HuH-7 (cell line): ENCODE measurements around the gene MYBPC2.
A peak's percentile ranks its signal among the peaks of the same experiment; 100 is the strongest.
"Not testable (repeated sequence)": the region's sequence is repeated elsewhere in the genome, so short reads cannot be mapped to it uniquely, and the experiment has no call there.

ENCODE experiments used
- DNase-seq: peaks from one replicate; pipeline ENCODE4 v3.0.0; 2011; ENCODE audit warnings: low spot score

Gene MYBPC2

DNA sequence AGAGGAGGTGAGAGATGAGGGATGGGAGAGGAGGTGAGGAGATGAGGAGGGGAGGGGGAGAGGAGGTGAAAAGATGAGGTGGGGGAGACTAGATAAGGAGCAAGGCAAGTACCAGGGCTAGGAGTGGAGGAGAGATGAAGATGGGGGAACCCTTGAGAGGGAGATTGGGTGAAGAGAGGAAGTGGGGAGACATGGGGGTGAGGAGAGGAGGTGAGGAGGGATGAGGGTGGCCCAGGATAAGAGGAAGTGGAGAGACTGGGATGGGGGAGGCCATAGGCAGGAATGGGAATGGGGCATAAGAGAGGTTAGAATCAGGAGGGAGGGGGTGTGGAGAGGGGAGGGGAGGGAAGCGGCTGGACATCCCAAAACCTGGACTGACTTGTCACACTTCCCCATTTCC, 26.9 kb downstream of the MYBPC2 start:
- no peak for DNase-seq

GRCh38 chr19:50460161-50460765, 27.6 kb downstream of the MYBPC2 start:
- DNase-seq = peak; percentile 49

GRCh38 chr19:50461066-50461875, 28.6 kb downstream of the MYBPC2 start:
- peak; percentile 96 for DNase-seq

DNA sequence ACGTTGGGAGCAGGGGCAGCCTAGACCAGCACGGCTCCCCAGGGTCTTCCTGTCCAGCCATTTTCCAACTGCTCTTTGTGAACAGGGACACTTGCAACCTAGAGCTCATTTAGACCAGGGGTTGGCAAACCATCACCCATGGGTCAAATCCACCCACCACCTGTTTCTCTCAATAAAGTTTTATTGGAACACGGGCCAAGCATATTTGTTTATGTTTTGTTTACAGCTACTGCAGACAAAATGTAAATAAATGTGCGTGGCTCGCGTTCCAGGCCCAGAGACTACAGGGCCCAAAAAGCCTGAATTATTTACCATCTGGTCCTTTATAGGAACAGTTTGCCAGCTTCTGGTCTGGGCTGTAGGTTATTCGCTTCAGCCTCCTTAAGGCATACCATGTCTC, 30.3 kb downstream of the MYBPC2 start:
- DNase-seq = no peak

DNA sequence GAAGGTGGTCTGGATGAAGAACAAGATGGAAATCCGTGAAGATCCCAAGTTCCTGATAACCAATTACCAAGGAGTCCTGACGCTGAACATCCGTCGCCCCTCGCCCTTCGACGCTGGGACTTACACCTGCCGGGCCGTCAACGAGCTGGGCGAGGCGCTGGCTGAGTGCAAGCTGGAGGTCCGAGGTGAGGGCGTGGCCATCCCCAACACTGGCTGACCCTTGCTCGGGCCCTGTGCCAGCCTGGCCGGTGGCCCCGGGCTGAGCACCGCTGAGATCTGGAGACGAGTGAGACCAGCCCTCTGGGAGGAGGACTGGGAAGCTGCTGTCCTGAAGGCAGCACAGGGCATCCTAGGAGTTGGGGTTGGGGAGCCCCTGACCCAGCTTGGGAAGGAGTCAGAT, 31.7 kb downstream of the MYBPC2 start:
- no peak for DNase-seq

- no peak for DNase-seq
Observed at GRCh38 chr19:50465000-50465399, 32.3 kb downstream of the MYBPC2 start.

GRCh38 chr19:50465986-50466705, 33.5 kb downstream of the MYBPC2 start:
- DNase-seq = peak; percentile 67

DNA sequence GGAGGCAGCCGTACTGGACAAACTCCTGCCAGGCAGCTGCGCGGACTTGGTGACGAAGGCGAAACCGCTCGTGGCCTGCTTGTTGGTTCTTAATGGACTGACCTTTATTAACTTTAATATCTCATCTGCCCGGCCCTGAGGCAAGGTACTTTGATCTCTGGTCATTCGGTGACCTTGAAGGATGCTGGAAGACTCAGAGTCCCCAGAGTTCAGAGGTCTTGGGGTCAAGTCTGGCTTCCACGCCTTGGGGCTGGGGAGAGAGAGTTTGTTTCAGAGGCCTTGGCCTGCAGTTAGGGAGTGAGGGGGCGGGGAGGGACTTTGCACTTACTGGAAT, 34.0 kb downstream of the MYBPC2 start:
- no peak for DNase-seq

DNA sequence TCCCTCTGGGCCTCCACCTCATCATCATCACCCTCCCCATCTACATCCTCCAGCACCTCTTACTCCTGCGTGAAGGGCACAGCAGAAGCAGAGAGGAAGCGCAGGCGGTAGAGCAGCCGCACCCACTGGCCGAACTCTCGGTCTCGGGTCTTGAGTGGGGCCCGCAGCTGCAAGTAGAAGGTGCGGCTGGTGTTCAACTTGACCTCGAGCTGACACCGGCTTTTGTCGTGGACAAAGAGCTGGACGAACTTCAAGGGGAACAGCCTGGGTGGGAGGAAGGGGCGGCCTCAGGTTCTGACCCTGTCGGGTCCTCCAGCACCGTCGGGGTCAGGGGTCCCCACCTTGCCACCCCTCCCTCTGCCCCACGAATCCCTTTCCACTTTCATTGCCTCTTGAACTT, 34.9 kb downstream of the MYBPC2 start:
- DNase-seq = no peak

DNA sequence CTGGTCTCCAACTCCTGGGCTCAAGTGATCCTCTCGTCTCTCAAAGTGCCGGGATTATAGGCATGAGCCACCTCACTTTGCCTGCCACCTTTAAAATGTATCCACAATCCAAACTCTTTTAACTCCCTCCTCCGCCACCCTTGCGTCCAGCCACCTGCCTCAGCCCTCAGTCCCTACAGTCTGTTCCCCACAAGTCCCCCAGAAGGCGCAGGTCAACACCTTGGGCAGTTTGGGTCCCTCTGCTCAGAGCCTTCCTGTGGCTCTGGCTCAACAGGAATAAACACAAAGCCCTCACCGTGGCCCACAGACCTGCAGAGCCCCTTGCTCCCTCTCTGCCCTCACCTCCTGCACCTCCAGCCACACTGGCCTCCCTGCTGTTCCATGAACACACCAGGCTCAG, 36.1 kb downstream of the MYBPC2 start:
- no peak for DNase-seq

DNA sequence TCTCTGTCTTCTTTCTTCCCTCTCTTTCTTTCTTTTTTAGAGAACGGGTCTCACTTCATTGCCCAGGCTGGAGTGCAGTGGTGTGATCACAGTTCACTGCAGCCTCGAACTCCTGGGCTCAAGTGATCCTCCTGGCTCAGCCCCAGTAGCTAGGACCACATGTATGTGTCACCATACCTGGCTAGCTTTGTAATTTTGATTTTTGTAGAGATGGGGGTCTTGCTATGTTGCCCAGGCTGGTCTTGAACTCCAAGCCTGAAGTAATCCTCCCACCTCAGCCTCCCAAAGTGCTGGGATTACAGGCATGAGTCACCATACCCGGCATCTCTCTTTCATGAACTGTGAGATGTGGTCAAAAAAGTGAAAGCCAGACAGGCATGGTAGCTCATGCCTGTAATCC, 40.6 kb downstream of the MYBPC2 start:
- not testable (repeated sequence) for DNase-seq

GRCh38 chr19:50475101-50475568, 42.4 kb downstream of the MYBPC2 start:
- no peak for DNase-seq

DNA sequence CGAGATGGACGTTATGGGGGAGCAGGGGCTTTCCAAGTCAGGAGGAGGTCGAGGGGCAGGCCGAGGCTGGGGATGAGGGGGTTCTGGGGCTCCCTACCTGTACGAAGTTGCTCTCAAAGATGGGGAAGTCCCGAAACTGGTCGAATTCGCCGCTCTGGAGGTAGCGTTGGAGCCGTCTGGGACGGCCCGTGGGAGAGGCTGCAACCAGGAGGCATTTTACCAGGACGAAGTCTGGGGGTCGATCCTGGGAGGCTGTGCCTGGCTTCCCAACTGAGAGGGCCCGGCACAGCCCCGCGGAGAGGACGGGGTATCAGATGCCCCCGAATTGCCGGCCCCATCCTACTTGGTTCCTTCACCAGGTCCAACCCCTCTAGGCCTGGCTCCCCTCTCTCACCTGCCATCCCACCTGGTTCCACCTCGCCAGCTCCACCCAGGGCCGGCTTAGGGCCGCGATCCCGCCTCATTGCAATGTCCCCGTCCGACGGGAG, 43.1 kb downstream of the MYBPC2 start:
- no peak for DNase-seq

DNA sequence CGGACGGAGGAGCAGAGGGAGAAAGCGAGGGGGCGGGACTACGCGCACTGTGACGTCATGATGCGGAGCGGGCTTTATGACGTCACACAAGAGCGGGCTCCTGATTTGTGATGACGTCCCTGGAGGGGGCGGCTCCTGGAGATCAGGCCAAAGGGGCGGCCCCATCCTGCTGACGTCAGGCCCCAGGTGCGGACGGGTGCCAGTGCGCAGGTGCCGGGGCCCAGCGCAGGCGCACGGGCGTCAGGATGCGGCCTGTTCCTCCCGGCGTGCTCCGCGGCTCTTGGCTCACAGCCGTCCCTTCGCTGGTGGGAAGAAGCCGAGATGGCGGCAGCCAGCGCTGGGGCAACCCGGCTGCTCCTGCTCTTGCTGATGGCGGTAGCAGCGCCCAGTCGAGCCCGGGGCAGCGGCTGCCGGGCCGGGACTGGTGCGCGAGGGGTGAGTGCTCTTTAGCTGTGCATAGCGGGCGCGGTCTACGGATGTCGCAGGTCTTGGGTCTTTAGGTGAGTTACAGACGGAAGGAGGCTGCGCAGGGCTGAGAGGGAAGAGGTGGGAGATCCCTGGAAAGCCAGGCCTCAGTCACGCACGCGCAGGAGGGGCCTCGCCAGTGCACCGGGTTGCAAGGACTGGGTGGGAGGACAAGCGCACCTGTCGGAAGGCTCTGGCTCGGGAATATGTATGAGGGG, 43.7 kb downstream of the MYBPC2 start, which contains the start of the genes EMC10 and GARIN5A:
Gene EMC10, plus strand, starts transcription at position 284 of the 683 bp plus-strand sequence. Its CDS starts 38 bp downstream, at position 322.
Gene GARIN5A, minus strand, starts transcription at position 625 of the 683 bp plus-strand sequence. Its CDS starts 460 bp downstream, at position 165.
- no peak for DNase-seq

DNA sequence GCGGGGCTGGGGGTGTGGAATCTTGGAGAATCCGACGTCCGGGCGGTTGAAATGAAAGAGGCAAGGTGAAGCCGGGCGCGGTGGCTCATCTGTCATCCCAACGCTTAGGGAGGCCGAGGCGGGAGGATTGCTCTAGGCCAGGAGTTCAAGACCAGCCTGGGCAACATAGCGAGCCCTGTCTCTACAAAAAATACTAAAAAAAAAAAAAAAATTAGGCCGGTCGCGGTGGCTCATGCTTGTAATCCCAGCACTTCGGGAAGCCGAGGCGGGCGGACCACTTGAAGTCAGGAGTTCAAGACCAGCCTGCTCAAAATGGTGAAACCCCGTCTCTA, 44.2 kb downstream of the MYBPC2 start:
- no peak for DNase-seq

- no peak for DNase-seq
Observed at GRCh38 chr19:50477751-50478515, 45.2 kb downstream of the MYBPC2 start.

- DNase-seq = peak; percentile 98
Observed at GRCh38 chr19:50478901-50479715, 46.4 kb downstream of the MYBPC2 start.

GRCh38 chr19:50479761-50480251, 47.1 kb downstream of the MYBPC2 start:
- no peak for DNase-seq

- no peak for DNase-seq
Observed at GRCh38 chr19:50480281-50481111, 47.8 kb downstream of the MYBPC2 start.
